Cardiac fibroblast (primary cell): Measurements from ENCODE around the gene THEM4.

Experiments
- DNase-seq, 2 donors: peaks; one replicate each; pipeline versions ENCODE4 v3.0.0 to v3.0.0-alpha.2; 2010; ENCODE audit warnings: low read depth in 2 of 2
- H3K4me3 ChIP-seq, 2 donors: replicated peaks in 1 of 2; 1 replicate in 1 of 2; 2 replicates in 1 of 2; pipeline ENCODE4 v1.5.1; 2011; ENCODE audit warnings: low read depth in 2 of 2, low read length in 2 of 2, mild to moderate bottlenecking in 2 of 2, moderate library complexity in 1 of 2
- CTCF ChIP-seq: IDR thresholded peaks from one replicate; pipeline ENCODE4 v1.5.1; 2011; ENCODE audit warnings: low read depth, mild to moderate bottlenecking, low read length, inconsistent platforms

Gene THEM4

GRCh38 chr1:151864411-151864810 lies 44.9 kb downstream of the THEM4 start:
- H3K4me3 ChIP-seq, result no peak overlapping the region
- DNase-seq, result no peak
- TF ChIP-seq CTCF, result no peak

GRCh38 chr1:151862604-151863003 lies 46.7 kb downstream of the THEM4 start:
- no peak for TF ChIP-seq CTCF
- H3K4me3 ChIP-seq, result no peak overlapping the region
- no peak for DNase-seq

GRCh38 chr1:151860504-151861187 lies 48.7 kb downstream of the THEM4 start:
- no peak overlapping the region for H3K4me3 ChIP-seq
- DNase-seq, result no peak
- TF ChIP-seq CTCF, result no peak

GRCh38 chr1:151859891-151860293 lies 49.4 kb downstream of the THEM4 start:
- H3K4me3 ChIP-seq, result no peak overlapping the region
- DNase-seq, result no peak
- TF ChIP-seq CTCF, result no peak

GRCh38 chr1:151858886-151859665 lies 50.2 kb downstream of the THEM4 start:
- TF ChIP-seq CTCF, result no peak
- DNase-seq, result no peak
- H3K4me3 ChIP-seq, result no peak overlapping the region

GRCh38 chr1:151858030-151858746 lies 51.1 kb downstream of the THEM4 start:
- H3K4me3 ChIP-seq, result no peak overlapping the region
- no peak for TF ChIP-seq CTCF
- peak in 1 of 2 donors; percentile 43 for DNase-seq
